ENCODE data around the gene SYCE3. TPM values are rescaled to one million over a fixed set of nuclear protein-coding genes. Genes with fewer than 3 reads are reported as not detected.

Gene SYCE3
- total and polyA plus RNA-seq, 11 donors: not detected

GRCh38 chr22:50529416-50529896 is 33.3 kb downstream of the SYCE3 start:
- H3K4me1 ChIP-seq: peaks cover 0 to 71% (median 39%) of the 10 kb centered on the region in 12 donors
- no peaks in the 10 kb centered on the region for H3K9me3 ChIP-seq
- H3K4me3 ChIP-seq: peak overlapping the region; percentile 48 to 89 (median 72)
- ATAC-seq (no peak), DNase-seq (peak in 1 of 5 donors; percentile 66)
- intact Hi-C loops (cut with DNase I): loop anchor here in 3 of 10 donors (1.0 to 10.0 kb wide), 4 partner anchors 33 to 285 kb away; partner anchors contain the start of genes SYCE3 (in 1 of the 3) and TUBGCP6 (in 1 of the 3)
- peak overlapping the region; percentile 78 to 98 (median 94) for H3K27ac ChIP-seq
- 3 to 16% (median 9%) methylated on average over 23 to 50 of the region's 50 CpGs for WGBS, 4 donors
- H3K36me3 ChIP-seq: peaks cover 0 to 24% (median 0%) of the 10 kb centered on the region in 9 donors
- TF ChIP-seq CTCF (IDR thresholded peaks at IDR 0.05): no peak
- no peak for TF ChIP-seq POLR2A (IDR thresholded peaks at IDR 0.05)
- H3K27me3 ChIP-seq: peaks cover 0 to 51% (median 5%) of the 10 kb centered on the region in 9 donors

- 59 to 64% (median 62%) methylated on average over 7 to 15 of the region's 15 CpGs for WGBS, 4 donors
- ATAC-seq: no peak
- intact Hi-C loops (cut with DNase I): loop anchor here in 3 of 10 donors (1.0 to 10.0 kb wide), 4 partner anchors 33 to 284 kb away; partner anchors contain the start of genes SYCE3 (in 1 of the 3) and TUBGCP6 (in 1 of the 3)
Observed at GRCh38 chr22:50528682-50529415, 33.9 kb downstream of the SYCE3 start.

GRCh38 chr22:50527921-50528681 is 34.6 kb downstream of the SYCE3 start:
- H3K36me3 ChIP-seq: peaks cover 0 to 38% (median 10%) of the 10 kb centered on the region in 9 donors
- H3K4me1 ChIP-seq: peaks cover 0 to 76% (median 44%) of the 10 kb centered on the region in 12 donors
- intact Hi-C loops (cut with DNase I): loop anchor here in 4 of 10 donors (2.0 to 10.0 kb wide), 5 partner anchors 34 to 283 kb away; partner anchors contain the start of genes CHKB (in 1 of the 4), SYCE3 (in 1 of the 4) and TUBGCP6 (in 1 of the 4)
- peaks cover 0 to 38% (median 4%) of the 10 kb centered on the region in 9 donors for H3K27me3 ChIP-seq
- no peaks in the 10 kb centered on the region for H3K9me3 ChIP-seq
- DNase-seq: peak in 2 of 5 donors; percentile 26 to 67
- ATAC-seq: no peak
- H3K27ac ChIP-seq: peak overlapping the region in 4 of 12 donors; percentile 94 to 98 (median 96)
- TF ChIP-seq POLR2A (IDR thresholded peaks at IDR 0.05) (no peak), CTCF (IDR thresholded peaks at IDR 0.05) (no peak)
- WGBS, 4 donors: 89 to 94% (median 93%) methylated on average over 18 of the region's 18 CpGs
- peak overlapping the region in 3 of 12 donors; percentile 86 to 89 (median 88) for H3K4me3 ChIP-seq

More at GRCh38 chr22:50528682-50529415, 33.9 kb downstream of the SYCE3 start:
- peaks cover 0 to 77% (median 44%) of the 10 kb centered on the region in 12 donors for H3K4me1 ChIP-seq
- peak overlapping the region; percentile 48 to 89 (median 72) for H3K4me3 ChIP-seq
- DNase-seq: peak in 2 of 5 donors; percentile 44 to 62
- peaks cover 0 to 45% (median 4%) of the 10 kb centered on the region in 9 donors for H3K27me3 ChIP-seq
- peaks cover 0 to 31% (median 2%) of the 10 kb centered on the region in 9 donors for H3K36me3 ChIP-seq
- peak overlapping the region; percentile 78 to 98 (median 94) for H3K27ac ChIP-seq
- TF ChIP-seq POLR2A (IDR thresholded peaks at IDR 0.05): no peak
- no peak for TF ChIP-seq CTCF (IDR thresholded peaks at IDR 0.05)
- no peaks in the 10 kb centered on the region for H3K9me3 ChIP-seq
